Measurements from ENCODE around the gene UCKL1.

Gene UCKL1

GRCh38 chr20:63942969-63943807 is 13.0 kb downstream of the UCKL1 start:
- H3K9ac ChIP-seq (ENCODE audit: low read length): no peak overlapping the region
- H3K4me3 ChIP-seq (ENCODE audit: low read length): no peak overlapping the region
- peaks cover 13% of the 10 kb centered on the region for H3K4me1 ChIP-seq (ENCODE audit: control insufficient read depth, insufficient read depth, low read length)
- H3K36me3 ChIP-seq (ENCODE audit: control insufficient read depth, insufficient read depth, low read length): peaks cover 4% of the 10 kb centered on the region
- H3K9me3 ChIP-seq (ENCODE audit: control insufficient read depth, low read length): no peaks in the 10 kb centered on the region
- H3K27me3 ChIP-seq (ENCODE audit: control insufficient read depth, insufficient read depth, low read length): no peaks in the 10 kb centered on the region

GRCh38 chr20:63942250-63942951 is 13.8 kb downstream of the UCKL1 start:
- peaks cover 4% of the 10 kb centered on the region for H3K36me3 ChIP-seq (ENCODE audit: control insufficient read depth, insufficient read depth, low read length)

GRCh38 chr20:63941282-63942081 is 14.7 kb downstream of the UCKL1 start:
- peaks cover 4% of the 10 kb centered on the region for H3K36me3 ChIP-seq (ENCODE audit: control insufficient read depth, insufficient read depth, low read length)
- H3K4me1 ChIP-seq (ENCODE audit: control insufficient read depth, insufficient read depth, low read length): no peaks in the 10 kb centered on the region
- H3K4me3 ChIP-seq (ENCODE audit: low read length): no peak overlapping the region

More at GRCh38 chr20:63942250-63942951, 13.8 kb downstream of the UCKL1 start:
- Histone ChIP-seq H3K9me3 (ENCODE audit: control insufficient read depth, low read length) (no peaks in the 10 kb centered on the region), H3K27me3 (ENCODE audit: control insufficient read depth, insufficient read depth, low read length) (no peaks in the 10 kb centered on the region), H3K4me1 (ENCODE audit: control insufficient read depth, insufficient read depth, low read length) (peaks cover 5% of the 10 kb centered on the region), H3K9ac (ENCODE audit: low read length) (no peak overlapping the region), H3K4me3 (ENCODE audit: low read length) (no peak overlapping the region)

GRCh38 chr20:63940472-63941266 is 15.5 kb downstream of the UCKL1 start:
- Histone ChIP-seq H3K9me3 (ENCODE audit: control insufficient read depth, low read length) (no peaks in the 10 kb centered on the region), H3K4me3 (ENCODE audit: low read length) (no peak overlapping the region), H3K4me1 (ENCODE audit: control insufficient read depth, insufficient read depth, low read length) (no peaks in the 10 kb centered on the region), H3K27me3 (ENCODE audit: control insufficient read depth, insufficient read depth, low read length) (no peaks in the 10 kb centered on the region), H3K36me3 (ENCODE audit: control insufficient read depth, insufficient read depth, low read length) (peaks cover 4% of the 10 kb centered on the region), H3K9ac (ENCODE audit: low read length) (no peak overlapping the region)

More at GRCh38 chr20:63941282-63942081, 14.7 kb downstream of the UCKL1 start:
- Histone ChIP-seq H3K9me3 (ENCODE audit: control insufficient read depth, low read length) (no peaks in the 10 kb centered on the region), H3K9ac (ENCODE audit: low read length) (no peak overlapping the region), H3K27me3 (ENCODE audit: control insufficient read depth, insufficient read depth, low read length) (no peaks in the 10 kb centered on the region)

GRCh38 chr20:63940071-63940471 is 16.1 kb downstream of the UCKL1 start:
- no peak overlapping the region for H3K9ac ChIP-seq (ENCODE audit: low read length)
- H3K4me1 ChIP-seq (ENCODE audit: control insufficient read depth, insufficient read depth, low read length): no peaks in the 10 kb centered on the region
- H3K27me3 ChIP-seq (ENCODE audit: control insufficient read depth, insufficient read depth, low read length): no peaks in the 10 kb centered on the region
- peaks cover 4% of the 10 kb centered on the region for H3K36me3 ChIP-seq (ENCODE audit: control insufficient read depth, insufficient read depth, low read length)
- no peaks in the 10 kb centered on the region for H3K9me3 ChIP-seq (ENCODE audit: control insufficient read depth, low read length)
- H3K4me3 ChIP-seq (ENCODE audit: low read length): no peak overlapping the region

- H3K9ac ChIP-seq (ENCODE audit: low read length): no peak overlapping the region
- H3K9me3 ChIP-seq (ENCODE audit: control insufficient read depth, low read length): no peaks in the 10 kb centered on the region
- peaks cover 4% of the 10 kb centered on the region for H3K36me3 ChIP-seq (ENCODE audit: control insufficient read depth, insufficient read depth, low read length)
- H3K4me3 ChIP-seq (ENCODE audit: low read length): no peak overlapping the region
- H3K27me3 ChIP-seq (ENCODE audit: control insufficient read depth, insufficient read depth, low read length): no peaks in the 10 kb centered on the region
- no peaks in the 10 kb centered on the region for H3K4me1 ChIP-seq (ENCODE audit: control insufficient read depth, insufficient read depth, low read length)
Measured at GRCh38 chr20:63939061-63939935, 16.9 kb downstream of the UCKL1 start.

GRCh38 chr20:63937596-63937995 is 18.6 kb downstream of the UCKL1 start:
- Histone ChIP-seq H3K27me3 (ENCODE audit: control insufficient read depth, insufficient read depth, low read length) (no peaks in the 10 kb centered on the region), H3K9me3 (ENCODE audit: control insufficient read depth, low read length) (no peaks in the 10 kb centered on the region), H3K4me1 (ENCODE audit: control insufficient read depth, insufficient read depth, low read length) (no peaks in the 10 kb centered on the region), H3K36me3 (ENCODE audit: control insufficient read depth, insufficient read depth, low read length) (no peaks in the 10 kb centered on the region), H3K9ac (ENCODE audit: low read length) (no peak overlapping the region), H3K4me3 (ENCODE audit: low read length) (no peak overlapping the region)

GRCh38 chr20:63935447-63935846 is 20.8 kb downstream of the UCKL1 start:
- no peak overlapping the region for H3K9ac ChIP-seq (ENCODE audit: low read length)
- H3K4me1 ChIP-seq (ENCODE audit: control insufficient read depth, insufficient read depth, low read length): peaks cover 9% of the 10 kb centered on the region
- no peaks in the 10 kb centered on the region for H3K9me3 ChIP-seq (ENCODE audit: control insufficient read depth, low read length)
- H3K36me3 ChIP-seq (ENCODE audit: control insufficient read depth, insufficient read depth, low read length): peaks cover 13% of the 10 kb centered on the region
- H3K4me3 ChIP-seq (ENCODE audit: low read length): no peak overlapping the region
- no peaks in the 10 kb centered on the region for H3K27me3 ChIP-seq (ENCODE audit: control insufficient read depth, insufficient read depth, low read length)

GRCh38 chr20:63934271-63935068 is 21.7 kb downstream of the UCKL1 start:
- Histone ChIP-seq H3K4me1 (ENCODE audit: control insufficient read depth, insufficient read depth, low read length) (peaks cover 10% of the 10 kb centered on the region), H3K9ac (ENCODE audit: low read length) (no peak overlapping the region), H3K27me3 (ENCODE audit: control insufficient read depth, insufficient read depth, low read length) (no peaks in the 10 kb centered on the region), H3K4me3 (ENCODE audit: low read length) (no peak overlapping the region), H3K9me3 (ENCODE audit: control insufficient read depth, low read length) (no peaks in the 10 kb centered on the region), H3K36me3 (ENCODE audit: control insufficient read depth, insufficient read depth, low read length) (peaks cover 13% of the 10 kb centered on the region)

GRCh38 chr20:63933646-63934045 is 22.6 kb downstream of the UCKL1 start:
- peaks cover 13% of the 10 kb centered on the region for H3K36me3 ChIP-seq (ENCODE audit: control insufficient read depth, insufficient read depth, low read length)
- no peaks in the 10 kb centered on the region for H3K9me3 ChIP-seq (ENCODE audit: control insufficient read depth, low read length)
- peaks cover 10% of the 10 kb centered on the region for H3K4me1 ChIP-seq (ENCODE audit: control insufficient read depth, insufficient read depth, low read length)
- no peak overlapping the region for H3K4me3 ChIP-seq (ENCODE audit: low read length)
- no peak overlapping the region for H3K9ac ChIP-seq (ENCODE audit: low read length)
- no peaks in the 10 kb centered on the region for H3K27me3 ChIP-seq (ENCODE audit: control insufficient read depth, insufficient read depth, low read length)
